Measurements from ENCODE around the gene LPP. TPM values are rescaled to one million over a fixed set of nuclear protein-coding genes. Genes with fewer than 3 reads are reported as not detected.

Gene LPP
- total and polyA plus RNA-seq, 8 donors = 8.0 to 885 (median 305) TPM

GRCh38 chr3:188397766-188398705, 244.1 kb downstream of the LPP start:
- Histone ChIP-seq H3K4me1 (peaks cover 30 to 82% (median 55%) of the 10 kb centered on the region in 4 donors), H3K27me3 (no peaks in the 10 kb centered on the region), H3K36me3 (peaks cover 0 to 3% (median 0%) of the 10 kb centered on the region in 4 donors), H3K9me3 (no peaks in the 10 kb centered on the region), H3K27ac (peak overlapping the region in 4 of 5 donors; percentile 42 to 72 (median 58)), H3K4me3 (peak overlapping the region in 3 of 4 donors; percentile 1 to 14 (median 7))
- TF ChIP-seq EP300 (IDR thresholded peaks at IDR 0.05) (no peak), POLR2AphosphoS5 (IDR thresholded peaks at IDR 0.05) (no peak), CTCF (IDR thresholded peaks at IDR 0.05) (no peak), POLR2A (IDR thresholded peaks at IDR 0.05) (no peak)
- WGBS, 5 donors = 54 to 75% (median 62%) methylated on average over 12 of the region's 12 CpGs
- no peak for DNase-seq
- intact Hi-C loops (cut with DNase I; ENCODE audit: low total_unique reads) = no loop called here

DNA sequence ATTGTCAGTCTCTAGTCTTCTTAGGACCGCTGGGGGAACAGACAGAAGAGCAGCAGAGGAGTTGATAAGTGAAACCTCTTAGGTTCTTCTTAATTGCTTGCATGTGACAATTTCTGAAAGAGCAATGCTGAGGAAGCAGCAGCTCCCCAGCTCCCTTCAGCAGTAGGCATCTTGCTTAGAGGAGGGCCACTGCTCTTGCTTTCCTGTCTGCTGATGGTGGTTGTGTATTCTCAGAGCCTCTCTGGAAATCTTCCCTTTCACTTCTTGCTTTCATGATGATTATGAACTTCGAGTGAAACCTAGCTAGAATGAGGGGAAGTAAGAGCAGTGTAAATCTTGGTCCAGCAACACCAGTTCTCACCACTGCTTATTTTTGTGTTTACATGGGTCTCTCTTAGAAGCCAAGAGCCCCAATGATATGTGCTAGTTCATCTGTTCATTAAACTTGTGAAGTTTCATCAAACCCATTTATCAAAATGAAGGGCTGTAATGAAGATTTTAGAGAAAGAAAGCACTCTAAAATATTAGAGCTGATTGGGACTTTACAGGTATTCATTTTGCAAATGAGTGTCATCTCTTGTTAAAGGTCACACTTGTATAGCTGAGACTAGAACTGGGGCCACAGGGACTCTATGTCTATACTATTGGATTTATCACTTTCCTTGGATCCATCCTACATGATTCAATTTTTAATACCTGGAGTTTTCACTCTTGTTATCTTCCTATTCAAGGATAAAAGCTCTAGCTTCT, 246.7 kb downstream of the LPP start:
- Histone ChIP-seq H3K4me1 (peaks cover 30 to 73% (median 51%) of the 10 kb centered on the region in 4 donors), H3K27me3 (no peaks in the 10 kb centered on the region), H3K27ac (peak overlapping the region in 1 of 5 donors; percentile 43), H3K4me3 (no peak overlapping the region), H3K36me3 (peaks cover 0 to 4% (median under 1%) of the 10 kb centered on the region in 4 donors), H3K9me3 (no peaks in the 10 kb centered on the region)
- 38 to 67% (median 62%) methylated on average over 2 of the region's 2 CpGs for WGBS, 5 donors
- DNase-seq = peak in 1 of 2 donors; percentile 42
- TF ChIP-seq CTCF (IDR thresholded peaks at IDR 0.05) (no peak), EP300 (IDR thresholded peaks at IDR 0.05) (no peak), POLR2A (IDR thresholded peaks at IDR 0.05) (no peak), POLR2AphosphoS5 (IDR thresholded peaks at IDR 0.05) (no peak)
- intact Hi-C loops (cut with DNase I; ENCODE audit: low total_unique reads) = no loop called here

GRCh38 chr3:188401244-188401993, 247.5 kb downstream of the LPP start:
- Histone ChIP-seq H3K27ac (no peak overlapping the region), H3K4me3 (no peak overlapping the region), H3K9me3 (no peaks in the 10 kb centered on the region), H3K27me3 (no peaks in the 10 kb centered on the region), H3K36me3 (peaks cover under 1 to 11% (median 7%) of the 10 kb centered on the region in 4 donors), H3K4me1 (peaks cover 29 to 66% (median 45%) of the 10 kb centered on the region in 4 donors)
- TF ChIP-seq POLR2AphosphoS5 (IDR thresholded peaks at IDR 0.05) (no peak), CTCF (IDR thresholded peaks at IDR 0.05) (no peak), EP300 (IDR thresholded peaks at IDR 0.05) (no peak), POLR2A (IDR thresholded peaks at IDR 0.05) (no peak)
- WGBS, 5 donors = 28 to 78% (median 55%) methylated on average over 3 of the region's 3 CpGs
- DNase-seq = peak in 1 of 2 donors; percentile 23
- intact Hi-C loops (cut with DNase I; ENCODE audit: low total_unique reads) = no loop called here

- H3K27me3 ChIP-seq = no peaks in the 10 kb centered on the region
- DNase-seq = no peak
- H3K9me3 ChIP-seq = no peaks in the 10 kb centered on the region
- no peak for TF ChIP-seq CTCF (IDR thresholded peaks at IDR 0.05)
- no peak for TF ChIP-seq EP300 (IDR thresholded peaks at IDR 0.05)
- no peak for TF ChIP-seq POLR2AphosphoS5 (IDR thresholded peaks at IDR 0.05)
- no peak overlapping the region for H3K27ac ChIP-seq
- intact Hi-C loops (cut with DNase I; ENCODE audit: low total_unique reads) = no loop called here
- peaks cover 4 to 16% (median 15%) of the 10 kb centered on the region in 4 donors for H3K36me3 ChIP-seq
- no peak overlapping the region for H3K4me3 ChIP-seq
- H3K4me1 ChIP-seq = peaks cover 22 to 58% (median 37%) of the 10 kb centered on the region in 4 donors
Observed at GRCh38 chr3:188402229-188402628, 248.3 kb downstream of the LPP start.

Data from stomach (tissue), 9 donors.